GM12878 (cell line): ENCODE data around the gene DDX20. TPM values are rescaled to one million over a fixed set of nuclear protein-coding genes. Genes with fewer than 3 reads are reported as not detected.

Experiments
- ATAC-seq: fragments of 200-7000 bp; cut with Tn5 transposase; 3 replicates; pipeline ENCODE4 v1.9.1; 2020; ENCODE audit warnings: mild to moderate bottlenecking, moderate library complexity
- BruUV-seq: library from RNA; stranded (reverse); fragments of 400-500 nt; replicated peaks from 2 replicates; lab custom pipeline; 2021; lab: Mats Ljungman, UMichigan
- CTCF ChIA-PET: fragments of 300-600 bp; sonication (Branson Sonifier 250); formaldehyde crosslinking; extraction: SDS; loops from one replicate; lab custom pipeline; 2021; ENCODE audit warnings: inconsistent platforms; lab: Yijun Ruan, JAX
- POLR2A ChIA-PET: fragments of 350-600 bp; formaldehyde crosslinking; extraction: SDS; loops from one replicate; lab custom pipeline; 2021; ENCODE audit warnings: inconsistent platforms; lab: Charles Lee
- RAD21 ChIA-PET: fragments of 300-600 bp; sonication (Branson Sonifier 250); formaldehyde crosslinking; loops from one replicate; lab custom pipeline; 2023; ENCODE audit warnings: antibody characterized with exemption; ENCODE audit not compliant: unreplicated experiment; lab: Charles Lee
- SMC1A ChIA-PET: fragments of 300-600 bp; sonication (Branson Sonifier 250); formaldehyde crosslinking; loops from one replicate; lab custom pipeline; 2023; ENCODE audit not compliant: unreplicated experiment, uncharacterized antibody; lab: Charles Lee
- DNase-seq: peaks from one replicate; pipeline ENCODE4 v3.0.0-alpha.2; 2011; ENCODE audit warnings: low read depth, low spot score
- FAIRE-seq: peaks from 3 replicates; lab custom pipeline; 2011; peaks lifted over from hg19 to GRCh38; lab: Jason Lieb, UNC
- H2AFZ ChIP-seq: 2 replicates; pipeline ENCODE4 v1.6.0; 2011; ENCODE audit warnings: low read depth, low read length, control low read depth; ENCODE audit not compliant: control insufficient read depth
- H3K27ac ChIP-seq: 2 replicates; pipeline ENCODE4 v1.5.1; 2011; ENCODE audit warnings: control low read depth; ENCODE audit not compliant: control insufficient read depth, insufficient read depth
- H3K27me3 ChIP-seq, 2 experiments: replicated peaks in 1 of 2; 2 replicates each; pipeline versions ENCODE4 v1.6.0 to v1.6.1; 2011; ENCODE audit warnings: low read length in 1 of 2; ENCODE audit not compliant: control insufficient read depth in 2 of 2, insufficient read depth in 2 of 2
- H3K36me3 ChIP-seq, 2 experiments: 2 replicates each; pipeline ENCODE4 v1.5.1; 2011; ENCODE audit warnings: low read length in 1 of 2; ENCODE audit not compliant: control insufficient read depth in 2 of 2, insufficient read depth in 2 of 2
- H3K4me1 ChIP-seq: 2 replicates; pipeline ENCODE4 v1.6.1; 2011; ENCODE audit warnings: mild to moderate bottlenecking, low read length, moderate library complexity, mixed read lengths; ENCODE audit not compliant: control insufficient read depth, insufficient read depth
- H3K4me2 ChIP-seq: 2 replicates; pipeline ENCODE4 v1.6.0; 2011; ENCODE audit warnings: control low read depth; ENCODE audit not compliant: control insufficient read depth, insufficient read depth
- H3K4me3 ChIP-seq: fragments of 200-600 bp; sonication (generic); 2 replicates; pipeline ENCODE4 v1.5.1; 2016
- H3K79me2 ChIP-seq: 2 replicates; pipeline ENCODE4 v1.6.0; 2011; ENCODE audit warnings: low read length; ENCODE audit not compliant: control insufficient read depth, insufficient read depth
- H3K9ac ChIP-seq: 2 replicates; pipeline ENCODE4 v1.8.0; 2011; ENCODE audit warnings: low read length, control low read depth, mixed read lengths; ENCODE audit not compliant: control insufficient read depth, insufficient read depth
- H3K9me3 ChIP-seq: replicated peaks from 3 replicates; pipeline ENCODE4 v1.5.1; 2011; ENCODE audit warnings: mild to moderate bottlenecking, low read length; ENCODE audit not compliant: control insufficient read depth, insufficient read depth
- H4K20me1 ChIP-seq: 2 replicates; pipeline ENCODE4 v1.6.0; 2011; ENCODE audit not compliant: control insufficient read depth, insufficient read depth
- E4F1 ChIP-seq: fragments of 450-650 bp; IDR thresholded peaks from 2 replicates; pipeline ENCODE4 v1.6.1; 2018; ENCODE audit warnings: borderline replicate concordance, mild to moderate bottlenecking; ENCODE audit not compliant: partially characterized antibody
- HDAC2 ChIP-seq: fragments of 200-600 bp; sonication (generic); IDR thresholded peaks from 2 replicates; pipeline ENCODE4 v1.6.1; 2017
- IRF5 ChIP-seq: fragments of 450-650 bp; IDR thresholded peaks from 2 replicates; pipeline ENCODE4 v1.6.1; 2017; ENCODE audit warnings: borderline replicate concordance
- PAX8 ChIP-seq: fragments of 450-650 bp; IDR thresholded peaks from 2 replicates; pipeline ENCODE4 v1.6.1; 2017; ENCODE audit warnings: mild to moderate bottlenecking, moderate library complexity
- POU2F2 ChIP-seq: IDR thresholded peaks from 3 replicates; pipeline ENCODE4 v1.6.1; 2011; ENCODE audit warnings: low read depth, mild to moderate bottlenecking, low read length, borderline replicate concordance
- RBBP5 ChIP-seq: fragments of 200-600 bp; sonication (generic); conservative IDR thresholded peaks from 2 replicates; pipeline ENCODE4 v1.6.1; 2016
- RFX5 ChIP-seq: IDR thresholded peaks from 2 replicates; pipeline ENCODE4 v1.6.1; 2011; ENCODE audit warnings: low read depth, low read length, improper control_type of control experiment
- SMC3 ChIP-seq: IDR thresholded peaks from 2 replicates; pipeline ENCODE4 v1.6.1; 2011; ENCODE audit warnings: low read length, improper control_type of control experiment, borderline replicate concordance
- TARDBP ChIP-seq: IDR thresholded peaks from 2 replicates; pipeline ENCODE4 v1.6.1; 2016; ENCODE audit warnings: borderline replicate concordance
- ZBTB4 ChIP-seq: fragments of 450-650 bp; formaldehyde crosslinking; IDR thresholded peaks from 2 replicates; pipeline ENCODE4 v1.4.0; 2022; ENCODE audit warnings: mild to moderate bottlenecking, moderate library complexity
- ZNF384 ChIP-seq: IDR thresholded peaks from 2 replicates; pipeline ENCODE4 v1.6.1; 2012; ENCODE audit warnings: low read depth, mild to moderate bottlenecking, low read length, improper control_type of control experiment, borderline replicate concordance
- WGBS: methylation state at CpG from one replicate; pipeline ENCODE4 v1.1.6; 2016; ENCODE audit warnings: low lambda C conversion rate; ENCODE audit not compliant: insufficient replicate concordance, insufficient coverage; ENCODE audit errors: missing lambda C conversion rate; 5-methylcytosine and 5-hydroxymethylcytosine counted together
- in situ Hi-C: fragments of 300-500 bp; cut with MboI; formaldehyde crosslinking; loops from 9 replicates; pipeline ENCODE4 v1.14.3; 2018; ENCODE audit warnings: mixed read lengths
- intact Hi-C: fragments of 100-400 bp; cut with micrococcal nuclease; formaldehyde crosslinking; loops from one replicate; pipeline ENCODE4 v1.14.2; 2022; ENCODE audit not compliant: unreplicated experiment
- polyA plus RNA-seq, 11 experiments: library from polyadenylated mRNA; depleted of rRNA in 4 of 11; unstranded in 6 of 11; stranded (reverse) in 5 of 11; fragments of >200 nt; fragmentation: Nextera tagmentation in 4 of 11; fragmentation: Illumina TruSeq in 1 of 11; extraction: Ambion mirVana in 4 of 11; extraction: Trizol in 1 of 11; gene quantifications; 1 replicate in 1 of 11; 2 replicates in 10 of 11; pipeline versions ENCODE4 v1.2.1 to v1.2.3, GENCODE V29; 2011 to 2016; ENCODE audit warnings: inconsistent platforms in 2 of 11, missing spikeins in 2 of 11, low read depth in 1 of 11
- total RNA-seq, 4 experiments: library from RNA; depleted of rRNA in 3 of 4; stranded (reverse); fragments of >200 nt in 3 of 4; fragmentation: Illumina TruSeq in 1 of 4; extraction: Trizol in 1 of 4; gene quantifications; 2 replicates each; pipeline versions ENCODE4 v1.2.1 to v1.2.3, GENCODE V29; 2013 to 2021

The DDX20 gene
- total and polyA plus RNA-seq, 10 of the 15 experiments (the other 5 are each of a cell fraction or from before 2014, with no cell fraction given), result 7.2 to 30.6 (median 25.1) TPM

DNA sequence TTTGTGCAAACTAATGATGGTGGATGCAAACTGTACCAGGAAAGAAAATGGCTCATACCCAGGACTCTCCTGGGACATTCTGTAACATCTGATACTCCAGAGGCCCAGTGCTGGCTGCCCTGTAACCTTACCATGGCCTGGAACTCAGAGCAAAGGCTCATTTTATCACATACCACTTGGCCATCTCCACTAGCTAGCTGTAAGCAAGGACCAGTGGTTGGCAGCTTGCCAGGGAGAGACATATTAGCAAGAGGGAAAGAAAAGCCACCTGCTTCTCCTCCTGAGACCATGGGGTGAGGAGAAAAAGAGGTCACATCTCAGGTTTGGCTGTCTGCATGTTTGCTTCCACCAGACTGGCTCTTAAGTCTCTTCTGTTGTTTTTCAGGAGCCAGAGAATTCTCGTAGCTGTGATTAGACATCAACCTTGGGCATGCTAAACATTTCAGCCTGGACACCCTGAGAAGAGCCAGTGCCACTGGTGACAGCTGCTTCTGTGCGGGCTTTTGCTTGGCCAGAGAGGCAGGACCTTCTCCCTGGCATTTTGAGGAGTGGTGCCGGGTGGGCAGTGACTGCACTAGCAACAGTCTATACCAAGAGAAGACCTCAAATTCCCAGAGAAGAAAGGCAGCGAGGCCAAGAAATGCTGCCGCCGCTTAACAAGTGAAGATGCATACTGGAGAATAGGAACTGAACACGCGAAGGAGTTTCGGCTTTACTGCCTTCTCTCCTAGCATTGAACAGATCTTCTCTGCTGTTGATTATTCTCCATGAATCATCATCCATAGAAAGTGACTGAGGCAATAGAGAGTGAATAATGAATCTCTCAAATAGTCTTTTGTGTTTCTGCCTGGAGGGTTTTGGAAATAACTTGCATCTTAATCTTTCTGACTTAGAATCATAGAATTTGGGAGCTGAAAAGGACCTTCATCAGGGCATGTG, 9.8 kb upstream of the DDX20 start:
- Histone ChIP-seq H3K4me3 (no peak overlapping the region), H2AFZ (no peak overlapping the region), H3K4me2 (no peak overlapping the region), H3K9ac (no peak overlapping the region), H3K27ac (no peak overlapping the region), H3K36me3 (no peaks in the 10 kb centered on the region), H3K79me2 (no peaks in the 10 kb centered on the region), H4K20me1 (no peaks in the 10 kb centered on the region), H3K4me1 (no peaks in the 10 kb centered on the region), H3K9me3 (no peaks in the 10 kb centered on the region), H3K27me3 (peaks cover 0 to 3% of the 10 kb centered on the region in 2 experiments; a peak in 1 of 4 replicates)
- CTCF ChIA-PET, result interaction anchor here (1.2 to 12.7 kb wide), 9 partner anchors 9 to 264 kb away, joined by 3 to 135 read pairs (median 11); no protein-coding TSS in a partner anchor
- RAD21 ChIA-PET, result interaction anchor here (1.0 to 6.7 kb wide), 4 partner anchors 9 to 715 kb away, joined by 3 to 51 read pairs (median 11); no protein-coding TSS in a partner anchor
- in situ Hi-C loops (loop anchor here (5.0 kb wide), 1 partner anchor 264 kb away; no protein-coding TSS in a partner anchor), intact Hi-C loops (loop anchor here (2.0 kb wide), 2 partner anchors 31 to 237 kb away; no protein-coding TSS in a partner anchor)
- POLR2A ChIA-PET, result interaction anchor here (1.6 kb wide), 1 partner anchor 81 kb away, joined by 3 read pairs; no protein-coding TSS in a partner anchor
- WGBS, result 89% methylated on average over 9 of the region's 9 CpGs
- FAIRE-seq, result no peak
- SMC1A ChIA-PET, result interaction anchor here (0.6 to 12.9 kb wide), 7 partner anchors 9 to 264 kb away, joined by 3 to 123 read pairs (median 5); partner anchors contain the start of genes ADORA3 and TMIGD3
- BruUV-seq, result no TSS peak
- DNase-seq, result no peak
- ATAC-seq, result no peak
- TF ChIP-seq HDAC2 (no peak), ZBTB4 (CRISPR knock-in tag) (no peak), POU2F2 (no peak), RBBP5 (no peak), TARDBP (no peak), E4F1 (no peak), RFX5 (no peak), SMC3 (no peak), ZNF384 (no peak), PAX8 (no peak), IRF5 (no peak)
